ENCODE measurements around the gene SIGLEC8.

GRCh38 chr19:51417107-51417809, 41.0 kb downstream of the SIGLEC8 start, which contains the start of gene SIGLEC10:
- no peak for TF ChIP-seq CTCF (IDR thresholded peaks at IDR 0.05)
- TF ChIP-seq POLR2A (IDR thresholded peaks at IDR 0.05): no peak
- no peak for TF ChIP-seq EP300 (IDR thresholded peaks at IDR 0.05)
